Measurements from ENCODE around the gene HAUS5.

The HAUS5 gene

GRCh38 chr19:35666251-35666913, 53.8 kb downstream of the HAUS5 start, which contains the start of gene UPK1A:
TSS of gene UPK1A (plus strand) at chr19:35666517. CDS start at chr19:35666813, 296 bp downstream.
- DNase-seq (ENCODE audit: extremely low read depth in 1 of 2, low read depth in 1 of 2), result no peak

GRCh38 chr19:35669566-35669965, 57.0 kb downstream of the HAUS5 start:
- DNase-seq (ENCODE audit: extremely low read depth in 1 of 2, low read depth in 1 of 2), result no peak

- DNase-seq (ENCODE audit: extremely low read depth in 1 of 2, low read depth in 1 of 2), result no peak
Measured at GRCh38 chr19:35669974-35670373, 57.4 kb downstream of the HAUS5 start.

- DNase-seq (ENCODE audit: extremely low read depth in 1 of 2, low read depth in 1 of 2), result no peak
Measured at GRCh38 chr19:35670686-35671085, 58.2 kb downstream of the HAUS5 start.

GRCh38 chr19:35671818-35672217, 59.3 kb downstream of the HAUS5 start:
- DNase-seq (ENCODE audit: extremely low read depth in 1 of 2, low read depth in 1 of 2), result no peak

DNA sequence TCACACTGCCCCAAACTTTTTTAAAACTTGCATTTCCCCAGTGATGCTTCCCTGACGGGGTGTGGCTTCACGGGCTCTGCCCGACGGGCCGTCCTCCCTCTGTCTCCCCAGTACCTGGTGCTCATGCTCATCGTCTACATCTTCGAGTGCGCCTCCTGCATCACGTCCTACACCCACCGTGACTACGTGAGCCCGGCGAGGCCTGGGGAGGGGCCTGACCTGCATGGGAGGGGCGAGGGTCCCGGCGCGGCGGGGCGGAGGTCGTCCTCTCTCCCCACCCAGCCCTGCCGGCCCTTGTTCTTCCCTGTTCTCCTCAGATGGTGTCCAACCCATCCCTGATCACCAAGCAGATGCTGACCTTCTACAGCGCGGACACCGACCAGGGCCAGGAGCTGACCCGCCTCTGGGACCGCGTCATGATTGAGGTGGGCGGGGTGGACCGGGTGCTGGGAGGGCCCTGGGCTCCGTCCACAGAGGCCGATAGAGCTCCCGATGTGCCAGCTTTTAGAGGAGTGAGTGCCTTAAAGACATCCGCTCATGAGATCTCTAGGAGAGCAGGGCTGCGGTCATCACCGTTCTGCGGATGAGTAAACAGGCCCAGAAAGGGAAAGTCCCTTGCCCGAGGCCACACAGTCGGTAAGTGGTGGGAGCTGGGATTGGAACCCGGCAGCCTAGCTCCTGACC, 60.7 kb downstream of the HAUS5 start:
- DNase-seq (ENCODE audit: extremely low read depth in 1 of 2, low read depth in 1 of 2), result peak in 1 of 2 donors; percentile 17

Data from activated CD8-positive, alpha-beta memory T cell treated with anti-CD3 and anti-CD28 coated beads for 1 hour (primary cell).